ENCODE data around the gene FRA10AC1.

GRCh38 chr10:93628858-93629257 is 73.5 kb downstream of the FRA10AC1 start:
- no peak for TF ChIP-seq CTCF (IDR thresholded peaks at IDR 0.05)
- no peak for TF ChIP-seq POLR2AphosphoS5 (IDR thresholded peaks at IDR 0.05; ENCODE audit: low read depth, low read length)
- TF ChIP-seq, protein P1, sequence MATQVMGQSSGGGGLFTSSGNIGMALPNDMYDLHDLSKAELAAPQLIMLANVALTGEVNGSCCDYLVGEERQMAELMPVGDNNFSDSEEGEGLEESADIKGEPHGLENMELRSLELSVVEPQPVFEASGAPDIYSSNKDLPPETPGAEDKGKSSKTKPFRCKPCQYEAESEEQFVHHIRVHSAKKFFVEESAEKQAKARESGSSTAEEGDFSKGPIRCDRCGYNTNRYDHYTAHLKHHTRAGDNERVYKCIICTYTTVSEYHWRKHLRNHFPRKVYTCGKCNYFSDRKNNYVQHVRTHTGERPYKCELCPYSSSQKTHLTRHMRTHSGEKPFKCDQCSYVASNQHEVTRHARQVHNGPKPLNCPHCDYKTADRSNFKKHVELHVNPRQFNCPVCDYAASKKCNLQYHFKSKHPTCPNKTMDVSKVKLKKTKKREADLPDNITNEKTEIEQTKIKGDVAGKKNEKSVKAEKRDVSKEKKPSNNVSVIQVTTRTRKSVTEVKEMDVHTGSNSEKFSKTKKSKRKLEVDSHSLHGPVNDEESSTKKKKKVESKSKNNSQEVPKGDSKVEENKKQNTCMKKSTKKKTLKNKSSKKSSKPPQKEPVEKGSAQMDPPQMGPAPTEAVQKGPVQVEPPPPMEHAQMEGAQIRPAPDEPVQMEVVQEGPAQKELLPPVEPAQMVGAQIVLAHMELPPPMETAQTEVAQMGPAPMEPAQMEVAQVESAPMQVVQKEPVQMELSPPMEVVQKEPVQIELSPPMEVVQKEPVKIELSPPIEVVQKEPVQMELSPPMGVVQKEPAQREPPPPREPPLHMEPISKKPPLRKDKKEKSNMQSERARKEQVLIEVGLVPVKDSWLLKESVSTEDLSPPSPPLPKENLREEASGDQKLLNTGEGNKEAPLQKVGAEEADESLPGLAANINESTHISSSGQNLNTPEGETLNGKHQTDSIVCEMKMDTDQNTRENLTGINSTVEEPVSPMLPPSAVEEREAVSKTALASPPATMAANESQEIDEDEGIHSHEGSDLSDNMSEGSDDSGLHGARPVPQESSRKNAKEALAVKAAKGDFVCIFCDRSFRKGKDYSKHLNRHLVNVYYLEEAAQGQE (IDR thresholded peaks at IDR 0.05; ENCODE audit: insufficient read depth in 1 of 2, low read depth in 2 of 2, low read length in 1 of 2) = no peak

Data from Panc1 (cell line).